Measurements from ENCODE around the gene SLC25A51. TPM values are rescaled to one million over a fixed set of nuclear protein-coding genes. Genes with fewer than 3 reads are reported as not detected.
A peak's percentile ranks its signal among the peaks of the same experiment; 100 is the strongest.

The SLC25A51 gene
- total and polyA plus RNA-seq, 2 donors from 2014 or later, result 10.7 to 25.5 TPM

DNA sequence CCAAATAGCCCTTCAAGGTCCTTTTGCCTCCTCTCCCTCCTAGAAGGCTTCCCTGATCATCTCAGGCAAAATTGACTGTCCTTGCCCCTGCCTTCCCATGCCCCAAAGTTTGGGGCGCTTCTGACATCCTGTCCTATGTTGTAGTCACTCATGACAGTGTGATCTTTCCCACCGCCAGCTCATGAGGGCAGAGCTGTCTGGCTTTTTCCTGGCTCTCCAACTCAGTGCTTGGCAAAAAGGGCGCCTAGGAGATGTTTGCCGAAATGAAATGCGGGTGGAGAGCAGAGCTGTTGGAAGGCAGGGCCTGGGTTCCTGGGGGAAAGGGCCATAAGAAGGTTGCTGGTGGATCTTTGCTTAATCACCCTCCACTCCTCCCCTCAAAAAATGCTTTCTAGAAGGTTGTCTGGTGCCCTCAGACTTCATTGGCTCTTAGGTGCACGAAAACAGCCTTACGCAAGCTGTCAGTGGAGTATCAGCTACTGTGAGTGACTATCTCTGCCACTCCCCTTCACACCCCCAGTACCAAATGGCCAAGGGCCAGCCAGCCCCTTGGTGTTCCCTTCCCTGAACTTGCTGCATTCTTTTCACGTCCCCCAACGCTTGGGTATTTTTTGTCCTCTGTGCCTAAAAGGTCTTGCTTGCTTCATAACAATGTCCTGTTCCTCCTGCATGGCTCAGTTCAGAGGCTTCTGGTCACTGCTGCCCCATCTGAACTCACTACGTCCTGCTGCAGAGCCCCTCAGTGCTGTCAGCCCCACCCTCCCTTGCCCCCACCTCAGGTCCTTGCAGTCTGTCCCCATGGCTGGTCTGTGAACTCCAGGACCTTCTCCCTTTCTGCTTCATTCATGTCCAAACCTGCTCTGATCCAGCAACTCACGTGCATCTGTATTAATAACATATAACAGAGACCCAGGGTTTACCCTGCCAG lies 2.6 kb upstream of the SLC25A51 start:
- Histone ChIP-seq H3K36me3 (ENCODE audit: control insufficient read depth in 2 of 3, insufficient read depth in 3 of 3, low read length in 3 of 3) (no peaks in the 10 kb centered on the region), H3K27ac (ENCODE audit: low read depth in 2 of 2, low read length in 2 of 2) (no peak overlapping the region), H3K27me3 (ENCODE audit: control insufficient read depth, insufficient read depth, low read length) (no peaks in the 10 kb centered on the region), H3K4me1 (ENCODE audit: control insufficient read depth in 2 of 3, insufficient read depth in 2 of 3, low read depth in 1 of 3, low read length in 3 of 3) (peaks cover 4 to 18% (median 10%) of the 10 kb centered on the region in 3 donors), H3K9me3 (ENCODE audit: control insufficient read depth in 2 of 3, insufficient read depth in 1 of 3, low read length in 3 of 3) (no peaks in the 10 kb centered on the region), H3K4me3 (ENCODE audit: low read length in 3 of 3) (no peak overlapping the region), H3K9ac (ENCODE audit: low read length in 3 of 3) (no peak overlapping the region)
- FAIRE-seq (no peak), DNase-seq (no peak)
- intact Hi-C loops (cut with DNase I), result no loop called here
- TF ChIP-seq, protein P1, sequence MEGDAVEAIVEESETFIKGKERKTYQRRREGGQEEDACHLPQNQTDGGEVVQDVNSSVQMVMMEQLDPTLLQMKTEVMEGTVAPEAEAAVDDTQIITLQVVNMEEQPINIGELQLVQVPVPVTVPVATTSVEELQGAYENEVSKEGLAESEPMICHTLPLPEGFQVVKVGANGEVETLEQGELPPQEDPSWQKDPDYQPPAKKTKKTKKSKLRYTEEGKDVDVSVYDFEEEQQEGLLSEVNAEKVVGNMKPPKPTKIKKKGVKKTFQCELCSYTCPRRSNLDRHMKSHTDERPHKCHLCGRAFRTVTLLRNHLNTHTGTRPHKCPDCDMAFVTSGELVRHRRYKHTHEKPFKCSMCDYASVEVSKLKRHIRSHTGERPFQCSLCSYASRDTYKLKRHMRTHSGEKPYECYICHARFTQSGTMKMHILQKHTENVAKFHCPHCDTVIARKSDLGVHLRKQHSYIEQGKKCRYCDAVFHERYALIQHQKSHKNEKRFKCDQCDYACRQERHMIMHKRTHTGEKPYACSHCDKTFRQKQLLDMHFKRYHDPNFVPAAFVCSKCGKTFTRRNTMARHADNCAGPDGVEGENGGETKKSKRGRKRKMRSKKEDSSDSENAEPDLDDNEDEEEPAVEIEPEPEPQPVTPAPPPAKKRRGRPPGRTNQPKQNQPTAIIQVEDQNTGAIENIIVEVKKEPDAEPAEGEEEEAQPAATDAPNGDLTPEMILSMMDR (IDR thresholded peaks at IDR 0.05; ENCODE audit: borderline replicate concordance, extremely low read depth, insufficient read depth), result no peak

DNA sequence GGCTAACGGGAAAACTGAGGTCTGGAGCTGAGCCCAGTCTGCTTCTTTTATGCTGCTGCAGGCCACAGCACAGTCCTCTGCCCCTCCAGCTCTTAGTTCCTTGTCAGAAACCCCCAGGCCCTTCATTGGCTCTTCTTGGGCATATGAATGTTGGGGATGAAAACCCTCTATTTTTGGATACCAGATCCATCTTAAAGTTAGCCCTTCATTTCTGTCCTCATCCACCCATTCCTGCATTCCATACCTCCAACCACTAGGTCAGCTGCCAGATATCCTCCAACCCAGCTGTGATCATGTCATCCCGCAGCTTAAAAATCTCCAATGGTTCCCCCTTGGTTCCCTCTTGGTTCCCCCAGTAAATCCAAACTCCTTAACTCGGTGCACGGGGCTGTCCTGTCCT lies 1.8 kb upstream of the SLC25A51 start:
- no peak overlapping the region for H3K27ac ChIP-seq (ENCODE audit: low read depth in 2 of 2, low read length in 2 of 2)
- H3K27me3 ChIP-seq (ENCODE audit: control insufficient read depth, insufficient read depth, low read length), result no peaks in the 10 kb centered on the region
- no peak overlapping the region for H3K4me3 ChIP-seq (ENCODE audit: low read length in 3 of 3)
- intact Hi-C loops (cut with DNase I), result no loop called here
- TF ChIP-seq, protein P1 (IDR thresholded peaks at IDR 0.05; ENCODE audit: borderline replicate concordance, extremely low read depth, insufficient read depth), result no peak
- peaks cover 4 to 18% (median 10%) of the 10 kb centered on the region in 3 donors for H3K4me1 ChIP-seq (ENCODE audit: control insufficient read depth in 2 of 3, insufficient read depth in 2 of 3, low read depth in 1 of 3, low read length in 3 of 3)
- no peaks in the 10 kb centered on the region for H3K9me3 ChIP-seq (ENCODE audit: control insufficient read depth in 2 of 3, insufficient read depth in 1 of 3, low read length in 3 of 3)
- FAIRE-seq (no peak), DNase-seq (no peak)
- no peak overlapping the region for H3K9ac ChIP-seq (ENCODE audit: low read length in 3 of 3)
- H3K36me3 ChIP-seq (ENCODE audit: control insufficient read depth in 2 of 3, insufficient read depth in 3 of 3, low read length in 3 of 3), result no peaks in the 10 kb centered on the region

DNA sequence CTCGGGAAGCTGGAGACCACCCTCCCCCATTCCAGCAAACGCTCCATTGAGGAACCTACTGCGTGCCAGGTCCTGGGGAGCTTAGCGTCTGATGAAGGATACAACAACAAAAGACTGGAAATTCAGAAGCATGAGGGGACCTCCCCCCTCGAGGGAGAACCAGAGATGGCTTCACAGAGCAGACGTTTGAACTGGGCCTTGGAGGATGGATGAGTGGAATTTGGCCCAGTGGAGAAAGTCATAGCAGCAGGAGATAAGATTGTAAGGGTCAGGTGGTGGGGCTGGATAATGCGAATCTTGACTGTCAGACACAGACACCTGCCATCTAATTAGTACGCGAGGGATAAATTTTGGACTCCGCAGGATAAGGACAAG lies 1.2 kb upstream of the SLC25A51 start:
- Histone ChIP-seq H3K27me3 (ENCODE audit: control insufficient read depth, insufficient read depth, low read length) (no peaks in the 10 kb centered on the region), H3K9ac (ENCODE audit: low read length in 3 of 3) (peak overlapping the region in 1 of 3 donors; percentile 91), H3K4me1 (ENCODE audit: control insufficient read depth in 2 of 3, insufficient read depth in 2 of 3, low read depth in 1 of 3, low read length in 3 of 3) (peaks cover 4 to 18% (median 10%) of the 10 kb centered on the region in 3 donors), H3K4me3 (ENCODE audit: low read length in 3 of 3) (peak overlapping the region in 2 of 3 donors; percentile 71 to 99), H3K36me3 (ENCODE audit: control insufficient read depth in 2 of 3, insufficient read depth in 3 of 3, low read length in 3 of 3) (no peaks in the 10 kb centered on the region), H3K27ac (ENCODE audit: low read depth in 2 of 2, low read length in 2 of 2) (peak overlapping the region; percentile 86 to 88), H3K9me3 (ENCODE audit: control insufficient read depth in 2 of 3, insufficient read depth in 1 of 3, low read length in 3 of 3) (no peaks in the 10 kb centered on the region)
- TF ChIP-seq, protein P1 (IDR thresholded peaks at IDR 0.05; ENCODE audit: borderline replicate concordance, extremely low read depth, insufficient read depth), result no peak
- no peak for FAIRE-seq
- intact Hi-C loops (cut with DNase I), result no loop called here
- no peak for DNase-seq

Data from kidney (tissue), 14 donors.